Activated naive CD4-positive, alpha-beta T cell treated with anti-CD3 and anti-CD28 coated beads, Interleukin-2, amount 10 ng/mL, durations not matched to agents 7 days and 5 days (primary cell): ENCODE results near the gene DNAAF5.

Experiments used
- CTCF ChIA-PET: fragments of 350-600 bp; sonication (Branson Sonifier 250); formaldehyde crosslinking; loops from one replicate; lab custom pipeline; 2021; ENCODE audit warnings: antibody characterized with exemption; lab: Charles Lee
- DNase-seq: peaks from one replicate; pipeline ENCODE4 v3.0.0-alpha.2; 2020
- H3K27ac Mint-ChIP-seq: one replicate; pipeline ENCODE4 v1.8.0; 2021; ENCODE audit warnings: mild to moderate bottlenecking, moderate library complexity, mixed read lengths
- H3K27me3 Mint-ChIP-seq: one replicate; pipeline ENCODE4 v1.8.0; 2021; ENCODE audit warnings: mild to moderate bottlenecking, mixed read lengths
- H3K36me3 Mint-ChIP-seq: one replicate; pipeline ENCODE4 v1.8.0; 2021; ENCODE audit warnings: mixed read lengths
- H3K4me1 Mint-ChIP-seq: one replicate; pipeline ENCODE4 v1.8.0; 2021; ENCODE audit warnings: mixed read lengths
- H3K4me3 Mint-ChIP-seq: one replicate; pipeline ENCODE4 v1.8.0; 2021; ENCODE audit warnings: mild to moderate bottlenecking, moderate library complexity, mixed read lengths
- H3K9me3 Mint-ChIP-seq: one replicate; pipeline ENCODE4 v1.8.0; 2021; ENCODE audit warnings: mixed read lengths

DNAAF5 gene

DNA sequence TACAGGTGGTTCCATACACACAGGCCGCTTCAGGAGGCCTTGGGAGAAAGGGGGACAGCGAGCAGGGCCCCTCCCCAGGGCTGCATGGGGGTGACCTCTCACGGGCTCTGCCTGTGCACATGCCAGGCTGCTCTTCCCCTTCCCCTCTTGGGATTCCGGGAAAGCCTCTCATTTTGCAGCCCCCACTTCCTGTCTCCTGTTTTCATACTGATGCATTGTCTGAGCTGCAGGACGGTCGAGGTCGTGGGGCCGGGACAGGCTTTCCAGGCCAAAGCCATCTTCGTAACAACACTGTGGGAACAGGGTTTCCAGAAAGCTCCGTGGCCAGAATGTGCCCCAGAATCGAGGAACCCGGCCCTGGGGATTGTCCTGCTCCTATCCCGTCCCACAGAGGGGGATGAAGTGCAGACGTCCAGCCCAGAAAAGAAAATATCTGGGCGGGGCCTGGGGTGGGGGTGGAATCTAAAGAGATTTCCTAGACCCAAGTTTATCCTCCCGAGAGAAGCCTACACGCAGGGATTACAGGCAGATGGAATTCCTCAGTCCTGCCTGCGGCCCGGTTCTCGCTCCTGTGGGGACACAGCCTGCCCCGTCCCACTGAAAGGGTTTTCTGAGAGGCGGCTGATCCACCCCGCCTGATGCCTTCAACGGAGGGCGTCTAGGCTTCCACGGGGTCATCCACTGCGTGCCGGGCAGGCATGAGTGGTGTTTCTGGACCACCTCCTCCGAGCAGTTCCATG, 29.5 kb upstream of the DNAAF5 start:
- no peaks in the 10 kb centered on the region for H3K4me1 Mint-ChIP-seq
- peaks cover 5% of the 10 kb centered on the region for H3K9me3 Mint-ChIP-seq
- peaks cover 12% of the 10 kb centered on the region for H3K36me3 Mint-ChIP-seq
- H3K4me3 Mint-ChIP-seq, result no peak overlapping the region
- CTCF ChIA-PET, result no interaction called here
- H3K27ac Mint-ChIP-seq, result no peak overlapping the region
- DNase-seq, result no peak
- no peaks in the 10 kb centered on the region for H3K27me3 Mint-ChIP-seq

DNA sequence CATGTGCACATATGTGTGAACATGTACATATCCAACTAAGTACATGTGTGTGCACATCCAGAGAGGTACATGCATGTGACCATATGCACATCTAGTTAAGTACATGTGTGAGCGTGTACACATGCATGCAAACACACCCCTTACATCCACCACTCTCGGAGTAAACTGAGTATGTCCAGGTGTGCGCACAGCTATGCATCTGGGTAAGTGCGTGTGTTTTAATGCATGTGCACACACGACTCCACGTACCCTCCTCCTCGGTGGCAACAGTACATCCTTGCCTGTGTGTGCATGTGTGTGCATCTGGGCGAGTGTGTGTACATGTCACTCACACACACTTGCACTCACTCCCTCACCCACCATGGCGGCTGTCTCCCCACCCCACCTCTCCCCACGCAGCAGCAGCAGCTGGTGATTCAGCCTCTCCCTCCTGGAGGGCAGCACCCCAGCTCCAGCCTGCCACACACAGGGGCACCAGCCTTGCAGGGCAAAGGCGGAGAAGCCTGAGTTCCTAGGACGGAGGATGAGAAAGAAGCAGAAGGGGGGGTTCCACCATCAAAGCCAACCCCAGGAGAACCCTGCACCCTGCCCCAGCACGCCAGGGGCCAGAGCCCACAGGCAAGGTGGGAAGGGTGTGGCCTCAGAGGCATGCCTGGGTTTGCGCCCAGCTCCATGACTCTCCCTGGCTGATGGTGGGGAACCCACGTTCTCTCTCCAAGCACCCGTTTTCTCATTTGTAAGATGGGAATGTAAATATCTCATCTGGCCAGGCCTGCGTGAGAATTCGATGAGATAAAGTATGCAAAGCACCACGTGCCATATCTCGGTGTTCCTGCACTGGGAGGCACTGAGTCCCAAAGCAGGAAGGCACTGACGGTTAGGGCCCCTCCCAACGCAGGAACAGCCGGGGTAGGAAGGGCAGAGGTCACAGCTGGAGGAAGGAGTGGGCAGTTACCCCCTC, 27.7 kb upstream of the DNAAF5 start:
- Mint-ChIP-seq H3K9me3 (peaks cover 6% of the 10 kb centered on the region), H3K4me3 (no peak overlapping the region), H3K36me3 (peaks cover 10% of the 10 kb centered on the region), H3K27me3 (no peaks in the 10 kb centered on the region), H3K4me1 (no peaks in the 10 kb centered on the region), H3K27ac (no peak overlapping the region)
- CTCF ChIA-PET, result no interaction called here
- no peak for DNase-seq

DNA sequence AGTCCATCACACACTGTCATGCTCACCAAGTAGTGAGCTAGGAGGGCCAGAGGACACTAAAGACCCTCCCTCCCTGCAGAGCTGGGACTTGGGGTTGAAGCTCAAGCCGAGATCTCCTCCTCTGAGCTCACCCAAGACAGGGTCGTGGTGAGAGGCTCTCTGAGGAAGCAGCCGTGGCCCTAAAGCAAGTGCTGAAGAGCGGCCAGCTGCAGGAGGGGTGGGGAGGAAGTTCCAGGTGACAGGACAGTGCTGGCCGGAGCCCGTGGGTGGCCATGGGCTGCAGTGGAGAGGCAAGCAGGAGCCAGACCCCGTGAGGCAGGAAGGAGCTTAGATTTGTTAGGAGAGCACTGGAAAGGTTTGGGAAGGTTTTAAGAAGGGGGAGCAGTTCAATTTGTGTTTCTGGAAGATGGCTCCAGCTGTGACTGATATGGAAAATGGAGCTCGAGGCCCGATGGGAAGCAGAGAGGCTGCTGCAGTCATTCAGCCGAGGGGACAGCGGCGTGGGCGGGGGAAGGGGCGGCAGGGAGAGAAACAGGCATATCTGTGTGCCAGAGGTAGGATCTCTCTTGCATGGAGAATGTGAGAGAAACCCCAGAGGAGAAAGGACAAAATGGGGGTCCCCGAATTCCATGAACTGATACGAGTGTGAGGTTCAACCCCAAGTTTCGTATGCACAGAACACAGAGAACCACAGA, 26.9 kb upstream of the DNAAF5 start:
- CTCF ChIA-PET, result interaction anchor here (0.5 kb wide), 1 partner anchor 113 kb away, joined by 4 read pairs; no protein-coding TSS in a partner anchor
- peaks cover 7% of the 10 kb centered on the region for H3K9me3 Mint-ChIP-seq
- no peak overlapping the region for H3K4me3 Mint-ChIP-seq
- no peak for DNase-seq
- peaks cover 12% of the 10 kb centered on the region for H3K36me3 Mint-ChIP-seq
- no peak overlapping the region for H3K27ac Mint-ChIP-seq
- H3K27me3 Mint-ChIP-seq, result no peaks in the 10 kb centered on the region
- H3K4me1 Mint-ChIP-seq, result no peaks in the 10 kb centered on the region

DNA sequence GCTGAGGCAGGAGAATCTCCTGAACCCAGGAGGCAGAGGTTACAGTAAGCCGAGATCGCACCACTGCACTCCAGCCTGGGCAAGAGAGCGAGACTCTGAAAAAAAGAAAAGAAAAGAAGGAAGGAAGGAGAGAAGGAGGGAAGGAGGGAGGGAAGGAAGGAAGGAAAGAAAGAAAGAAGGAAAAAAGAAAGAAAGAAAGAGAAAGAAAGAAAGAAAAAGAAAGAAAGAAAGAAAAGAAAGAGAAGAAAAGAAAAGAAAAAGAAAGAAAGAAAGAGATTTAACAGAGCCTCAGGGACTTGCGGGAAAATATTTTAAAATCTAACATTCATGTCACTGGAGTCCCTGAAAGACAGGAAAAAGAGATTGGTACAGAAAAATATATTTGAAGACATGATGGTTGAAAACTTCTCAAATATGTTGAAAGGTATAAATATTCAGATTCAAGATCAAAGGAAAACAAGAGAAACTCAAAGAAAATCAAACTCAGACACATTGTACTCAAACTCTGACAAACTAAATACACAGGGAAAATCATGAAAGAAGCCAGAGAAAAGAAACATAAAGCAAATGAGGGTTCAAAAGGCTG, 25.3 kb upstream of the DNAAF5 start:
- H3K36me3 Mint-ChIP-seq, result peaks cover 12% of the 10 kb centered on the region
- no peaks in the 10 kb centered on the region for H3K27me3 Mint-ChIP-seq

DNA sequence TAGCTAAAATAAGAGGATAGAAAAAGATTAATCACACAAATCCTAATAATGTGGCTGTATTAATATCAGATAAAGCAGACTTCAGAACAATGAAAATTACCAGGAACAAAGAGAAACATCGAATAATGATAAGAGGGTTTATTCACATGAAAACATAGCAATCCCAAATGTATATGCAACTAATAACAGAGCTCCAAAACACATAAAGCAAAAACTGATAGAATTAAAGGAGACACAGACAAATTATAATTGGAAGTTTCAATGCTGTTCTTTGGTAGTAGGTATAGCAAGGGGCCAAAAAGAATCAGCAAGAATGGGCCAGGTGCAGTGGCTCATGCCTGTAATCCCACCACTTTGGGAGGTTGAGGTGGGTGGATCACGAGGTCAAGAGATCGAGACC, 23.4 kb upstream of the DNAAF5 start:
- DNase-seq, result no peak
- Mint-ChIP-seq H3K36me3 (peaks cover 21% of the 10 kb centered on the region), H3K4me1 (no peaks in the 10 kb centered on the region), H3K9me3 (peaks cover 7% of the 10 kb centered on the region), H3K4me3 (no peak overlapping the region), H3K27ac (no peak overlapping the region), H3K27me3 (no peaks in the 10 kb centered on the region)
- CTCF ChIA-PET, result no interaction called here

More for the DNA sequence above, 25.3 kb upstream of the DNAAF5 start:
- Mint-ChIP-seq H3K9me3 (peaks cover 7% of the 10 kb centered on the region), H3K4me1 (no peaks in the 10 kb centered on the region), H3K4me3 (no peak overlapping the region), H3K27ac (no peak overlapping the region)
- CTCF ChIA-PET, result no interaction called here
- DNase-seq, result no peak

DNA sequence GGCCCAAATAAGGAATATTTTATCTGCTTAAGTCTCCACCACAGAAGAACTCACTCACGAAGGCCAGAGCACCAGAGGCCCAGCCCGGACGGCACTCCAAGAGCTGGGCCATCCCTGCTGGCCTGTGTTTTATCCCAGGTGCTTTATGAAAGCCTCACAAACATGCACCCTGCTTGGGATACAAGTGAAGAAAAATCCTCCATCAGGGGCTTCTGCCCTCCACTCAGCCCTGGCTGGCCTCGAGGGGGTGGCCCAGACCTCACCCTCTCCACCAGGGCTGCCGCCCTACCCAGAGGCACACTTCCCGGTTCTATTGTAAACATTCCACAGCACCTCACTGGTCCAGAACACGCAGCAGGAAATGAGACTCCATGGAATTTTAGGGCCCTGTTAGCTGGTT, 19.8 kb upstream of the DNAAF5 start:
- peaks cover 4% of the 10 kb centered on the region for H3K27me3 Mint-ChIP-seq
- CTCF ChIA-PET, result no interaction called here
- peaks cover 25% of the 10 kb centered on the region for H3K36me3 Mint-ChIP-seq
- no peak overlapping the region for H3K27ac Mint-ChIP-seq
- peaks cover 7% of the 10 kb centered on the region for H3K9me3 Mint-ChIP-seq
- peaks cover 2% of the 10 kb centered on the region for H3K4me1 Mint-ChIP-seq
- DNase-seq, result no peak
- H3K4me3 Mint-ChIP-seq, result no peak overlapping the region

DNA sequence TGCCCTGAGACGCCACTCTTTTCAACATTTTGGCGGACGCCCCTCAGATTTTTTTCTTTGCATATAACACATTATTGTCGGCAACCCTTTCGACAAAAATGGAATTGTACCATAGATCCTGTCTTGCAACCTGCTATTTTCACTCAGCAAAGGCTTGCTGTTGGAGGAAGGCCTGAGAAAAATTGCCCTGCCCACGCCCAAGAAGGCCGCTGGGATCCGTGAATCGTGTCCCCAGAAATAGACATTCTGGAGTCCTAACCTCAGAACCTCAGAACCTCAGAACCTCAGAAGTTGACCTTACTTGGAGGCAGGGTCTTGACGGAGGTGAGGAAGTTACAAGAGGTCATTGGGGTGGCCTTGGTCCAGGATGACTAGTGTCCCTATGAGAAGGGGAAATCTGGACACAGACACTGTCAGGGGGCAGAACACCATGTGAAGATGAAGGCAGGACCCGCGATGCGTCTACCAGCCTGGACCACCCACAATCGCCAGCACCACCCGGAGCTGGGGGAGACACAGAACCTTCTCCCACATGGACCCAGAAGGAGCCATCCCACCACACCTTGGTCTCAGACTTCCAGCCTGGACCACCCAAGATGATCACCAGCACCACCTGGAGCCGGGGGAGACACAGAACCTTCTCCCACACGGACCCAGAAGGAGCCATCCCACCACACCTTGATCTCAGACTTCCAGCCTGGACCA, 19.1 kb upstream of the DNAAF5 start:
- Mint-ChIP-seq H3K4me1 (peaks cover 2% of the 10 kb centered on the region), H3K27ac (no peak overlapping the region), H3K9me3 (peaks cover 7% of the 10 kb centered on the region), H3K36me3 (peaks cover 22% of the 10 kb centered on the region), H3K27me3 (peaks cover 4% of the 10 kb centered on the region), H3K4me3 (no peak overlapping the region)
- DNase-seq, result no peak
- CTCF ChIA-PET, result no interaction called here

DNA sequence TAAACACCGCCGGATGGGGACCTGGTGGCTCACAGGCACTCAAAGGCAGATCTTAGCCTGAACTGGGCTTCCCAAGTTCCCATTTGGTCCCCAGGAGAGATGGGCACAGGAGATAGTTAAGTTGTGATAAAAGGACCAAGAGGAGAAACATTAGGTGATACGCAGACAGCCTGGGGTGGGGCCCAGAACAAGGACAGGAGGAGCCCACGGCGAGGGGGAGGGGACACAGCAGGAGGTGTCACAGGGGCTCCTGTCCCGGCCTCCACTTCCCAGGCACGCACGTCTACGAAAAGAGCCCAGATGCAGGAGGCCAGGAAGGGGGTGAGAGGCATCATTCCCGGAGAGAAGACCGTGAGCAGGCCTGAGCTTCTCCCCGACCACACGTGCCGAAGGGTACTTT, 16.3 kb upstream of the DNAAF5 start:
- H3K27ac Mint-ChIP-seq, result no peak overlapping the region
- no peaks in the 10 kb centered on the region for H3K9me3 Mint-ChIP-seq
- CTCF ChIA-PET, result no interaction called here
- peaks cover 10% of the 10 kb centered on the region for H3K4me1 Mint-ChIP-seq
- peaks cover 15% of the 10 kb centered on the region for H3K36me3 Mint-ChIP-seq
- DNase-seq, result no peak
- H3K27me3 Mint-ChIP-seq, result peaks cover 18% of the 10 kb centered on the region
- H3K4me3 Mint-ChIP-seq, result peak overlapping the region; percentile 22

DNA sequence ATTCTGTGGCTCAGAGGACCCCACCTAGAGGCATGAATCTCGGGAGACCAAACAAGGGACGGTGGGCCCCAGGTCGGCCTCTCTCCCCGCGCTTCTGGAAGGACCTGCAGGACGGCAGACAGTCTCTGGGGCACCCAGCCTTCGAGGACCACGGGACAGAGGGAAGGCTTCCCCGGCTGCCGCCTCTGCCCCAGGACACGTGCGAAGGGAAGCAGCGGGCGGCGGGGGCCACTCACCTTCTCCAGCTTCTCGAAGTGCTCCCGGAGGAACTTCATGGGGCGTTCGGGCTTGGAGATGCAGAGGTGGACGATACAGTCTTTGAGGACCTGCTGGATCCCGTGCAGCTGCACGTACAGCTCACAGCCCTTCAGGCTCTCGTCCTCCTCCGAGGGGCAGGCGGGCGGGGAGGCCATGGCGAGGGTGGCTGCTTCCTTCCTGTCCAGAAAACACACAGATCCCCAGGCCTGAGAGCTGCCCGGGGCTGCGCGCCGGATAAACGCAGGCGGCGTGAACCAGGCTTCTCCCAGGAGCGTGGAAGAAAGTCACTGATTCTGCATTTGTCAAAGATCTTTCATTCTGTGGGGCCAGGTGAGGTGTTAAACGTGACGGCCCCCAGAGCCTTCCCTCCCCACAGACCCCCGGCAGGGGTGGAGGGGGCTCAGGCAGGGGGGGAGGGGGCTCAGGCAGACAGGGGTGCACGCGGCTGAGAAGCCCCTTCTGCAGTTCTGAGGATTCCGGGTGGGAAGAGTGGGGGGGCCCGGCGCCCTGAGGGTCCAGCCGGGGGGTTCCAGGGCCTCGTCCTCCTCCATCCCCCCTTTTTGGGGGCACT, 15.2 kb upstream of the DNAAF5 start:
- Mint-ChIP-seq H3K27me3 (peaks cover 18% of the 10 kb centered on the region), H3K36me3 (peaks cover 17% of the 10 kb centered on the region), H3K9me3 (no peaks in the 10 kb centered on the region), H3K4me3 (peak overlapping the region; percentile 37), H3K27ac (no peak overlapping the region), H3K4me1 (peaks cover 10% of the 10 kb centered on the region)
- no peak for DNase-seq
- CTCF ChIA-PET, result no interaction called here

DNA sequence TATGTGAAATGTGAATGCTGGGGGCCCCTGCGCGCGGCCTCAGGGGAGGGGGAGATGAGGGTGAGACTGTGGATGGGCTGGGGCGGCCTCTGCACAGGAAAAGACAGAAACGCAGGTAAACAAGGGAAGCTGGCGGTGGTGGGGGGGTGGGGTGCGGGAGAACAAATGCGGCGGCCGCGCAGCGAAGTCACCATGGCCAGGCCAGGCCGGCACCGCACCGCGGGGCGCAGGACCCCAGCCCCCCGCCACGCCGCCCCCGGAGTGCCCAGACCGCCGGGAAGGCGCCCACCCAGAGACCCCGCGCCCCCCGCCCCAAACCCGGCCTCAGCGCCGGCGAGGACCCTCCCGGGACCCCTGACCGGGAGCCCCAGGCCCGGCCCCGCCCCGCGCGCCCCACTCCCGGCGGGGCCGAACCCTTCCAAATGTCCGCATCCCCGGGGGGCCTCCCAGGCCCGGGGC, 14.5 kb upstream of the DNAAF5 start:
- Mint-ChIP-seq H3K36me3 (peaks cover 17% of the 10 kb centered on the region), H3K4me1 (peaks cover 10% of the 10 kb centered on the region), H3K4me3 (no peak overlapping the region), H3K9me3 (no peaks in the 10 kb centered on the region), H3K27me3 (peaks cover 18% of the 10 kb centered on the region), H3K27ac (no peak overlapping the region)
- DNase-seq, result no peak
- CTCF ChIA-PET, result no interaction called here

DNA sequence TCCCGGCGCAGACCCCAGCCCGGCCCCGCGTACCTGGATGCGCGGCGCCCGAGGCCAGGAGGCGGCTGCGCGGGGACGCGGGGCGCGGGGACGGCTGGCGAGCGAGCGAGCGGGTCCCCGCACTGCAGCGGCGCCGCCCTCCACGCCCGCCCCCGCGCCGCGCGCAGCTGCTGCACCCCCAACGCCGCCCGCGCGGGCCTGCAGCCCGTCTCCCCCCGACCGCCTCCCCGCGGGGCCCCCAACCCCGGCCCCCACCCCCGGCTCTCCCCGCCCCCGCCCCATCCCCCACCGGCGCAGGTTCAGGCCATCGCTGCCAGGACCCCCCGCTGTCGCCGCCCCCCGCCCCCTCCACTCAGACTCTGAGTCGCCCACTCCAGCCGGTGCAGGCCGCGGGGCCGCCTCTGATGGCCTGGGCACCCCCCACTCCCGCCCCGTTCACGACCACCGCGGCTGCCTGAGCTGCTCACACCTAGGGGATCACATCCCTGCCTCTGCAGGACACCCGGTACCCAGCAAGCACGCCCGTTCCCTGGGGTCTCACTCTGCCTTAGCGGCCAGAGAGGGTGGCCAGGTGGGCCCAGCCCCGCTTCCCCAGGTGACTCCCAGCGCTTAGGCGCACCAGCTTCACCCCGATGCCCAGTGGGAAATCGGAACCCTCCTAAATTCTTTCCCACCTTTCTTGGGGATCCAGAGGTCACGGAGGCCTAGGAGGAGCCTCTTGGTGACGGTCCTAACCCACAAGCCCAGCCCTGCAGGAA, 13.9 kb upstream of the DNAAF5 start:
- H3K9me3 Mint-ChIP-seq, result no peaks in the 10 kb centered on the region
- peak; percentile 28 for DNase-seq
- peaks cover 10% of the 10 kb centered on the region for H3K4me1 Mint-ChIP-seq
- CTCF ChIA-PET, result no interaction called here
- peaks cover 18% of the 10 kb centered on the region for H3K27me3 Mint-ChIP-seq
- H3K4me3 Mint-ChIP-seq, result peak overlapping the region; percentile 47
- H3K36me3 Mint-ChIP-seq, result peaks cover 12% of the 10 kb centered on the region
- no peak overlapping the region for H3K27ac Mint-ChIP-seq

DNA sequence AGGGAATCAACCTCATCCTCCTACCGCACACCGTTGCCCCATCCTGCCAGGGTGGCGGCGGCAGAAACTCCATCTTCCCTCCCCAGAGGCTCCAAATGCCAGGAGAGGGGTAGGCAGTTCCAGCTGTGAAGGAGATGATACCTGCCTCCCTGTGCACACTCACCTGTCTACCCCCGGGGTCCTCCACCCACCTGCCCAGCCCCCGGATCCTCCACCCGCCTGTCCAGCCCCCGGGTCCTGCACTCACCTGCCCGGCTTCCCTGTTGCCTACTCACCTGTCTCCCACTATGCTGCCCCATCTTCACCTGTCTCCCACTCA, 13.4 kb upstream of the DNAAF5 start:
- Mint-ChIP-seq H3K9me3 (no peaks in the 10 kb centered on the region), H3K27me3 (peaks cover 18% of the 10 kb centered on the region), H3K4me3 (peak overlapping the region; percentile 47), H3K36me3 (peaks cover 8% of the 10 kb centered on the region), H3K27ac (no peak overlapping the region), H3K4me1 (peaks cover 10% of the 10 kb centered on the region)
- CTCF ChIA-PET, result no interaction called here
- no peak for DNase-seq
